Dermis microvascular lymphatic vessel endothelial cell (primary cell): ENCODE data around the gene GNL1. TPM values are rescaled to one million over a fixed set of nuclear protein-coding genes. Genes with fewer than 3 reads are reported as not detected.
A peak's percentile ranks its signal among the peaks of the same experiment; 100 is the strongest.

Source experiments
- DNase-seq, 2 donors: peaks; one replicate each; pipeline versions ENCODE4 v3.0.0 to v3.0.0-alpha.2; 2010; ENCODE audit warnings: low read depth in 2 of 2
- total RNA-seq: library from RNA; depleted of rRNA; stranded (reverse); fragments of >200 nt; gene quantifications from 2 replicates; pipeline ENCODE4 v1.2.1, GENCODE V29; 2014

The GNL1 gene
- total RNA-seq = 43.1 and 53.1 TPM in 2 replicates

- peak; percentile 88 to 93 for DNase-seq
Measured at GRCh38 chr6:30556066-30556905, at the start of gene GNL1. Gene GNL1 (minus strand): TSS chr6:30556489. CDS start chr6:30556203, 286 bp downstream.

GRCh38 chr6:30603961-30604360, 47.7 kb upstream of the GNL1 start:
- no peak for DNase-seq

- no peak for DNase-seq
Measured at GRCh38 chr6:30601815-30602641, 45.7 kb upstream of the GNL1 start.

GRCh38 chr6:30601436-30601814, 45.1 kb upstream of the GNL1 start:
- no peak for DNase-seq

GRCh38 chr6:30600451-30600961, 44.2 kb upstream of the GNL1 start:
- DNase-seq = no peak

GRCh38 chr6:30599625-30600324, 43.5 kb upstream of the GNL1 start:
- peak in 1 of 2 donors; percentile 28 for DNase-seq

- no peak for DNase-seq
Measured at GRCh38 chr6:30598912-30599624, 42.8 kb upstream of the GNL1 start.

- DNase-seq = peak; percentile 75 to 83
Measured at GRCh38 chr6:30597315-30598144, 41.2 kb upstream of the GNL1 start.

- no peak for DNase-seq
Measured at GRCh38 chr6:30592287-30592686, 36.0 kb upstream of the GNL1 start.

GRCh38 chr6:30591008-30591407, 34.7 kb upstream of the GNL1 start:
- no peak for DNase-seq

- DNase-seq = no peak
Measured at GRCh38 chr6:30590509-30590908, 34.2 kb upstream of the GNL1 start.

GRCh38 chr6:30589754-30590358, 33.6 kb upstream of the GNL1 start:
- DNase-seq = no peak

- no peak for DNase-seq
Measured at GRCh38 chr6:30583921-30584320, 27.6 kb upstream of the GNL1 start.

GRCh38 chr6:30578051-30578450, 21.8 kb upstream of the GNL1 start:
- DNase-seq = no peak

- DNase-seq = no peak
Measured at GRCh38 chr6:30573113-30573512, 16.8 kb upstream of the GNL1 start.

- no peak for DNase-seq
Measured at GRCh38 chr6:30572148-30572547, 15.9 kb upstream of the GNL1 start.

- DNase-seq = no peak
Measured at GRCh38 chr6:30571762-30572082, 15.4 kb upstream of the GNL1 start.

GRCh38 chr6:30571075-30571761, 14.9 kb upstream of the GNL1 start, which contains the start of gene ABCF1:
Gene ABCF1 (plus strand): TSS chr6:30571442. CDS start chr6:30571488, 46 bp downstream.
- DNase-seq = peak; percentile 91 to 98

- DNase-seq = peak in 1 of 2 donors; percentile 44
Measured at GRCh38 chr6:30570740-30571074, 14.4 kb upstream of the GNL1 start.
